GM23338 (cell line): ENCODE results near the gene GFI1B. TPM values are rescaled to one million over a fixed set of nuclear protein-coding genes. Genes with fewer than 3 reads are reported as not detected.
A peak's percentile ranks its signal among the peaks of the same experiment; 100 is the strongest.

ENCODE experiments used
- ATAC-seq: fragments of 200-7000 bp; cut with Tn5 transposase; 3 replicates; pipeline ENCODE4 v1.9.1; 2020
- DNase-seq: peaks from one replicate; pipeline ENCODE4 v3.0.0-alpha.2; 2015; ENCODE audit warnings: low spot score
- H2AFZ ChIP-seq: fragments of 200-600 bp; sonication (generic); 2 replicates; pipeline ENCODE4 v1.8.0; 2016; ENCODE audit warnings: antibody characterized with exemption, mild to moderate bottlenecking, moderate library complexity
- H3F3A ChIP-seq: fragments of 200-600 bp; sonication (generic); replicated peaks from 2 replicates; pipeline ENCODE4 v1.8.0; 2017; ENCODE audit warnings: antibody characterized with exemption, mixed run types, low read depth
- H3K27ac ChIP-seq: fragments of 200-600 bp; sonication (generic); 2 replicates; pipeline ENCODE4 v1.6.1; 2016; ENCODE audit warnings: low read depth
- H3K27me3 ChIP-seq: fragments of 200-600 bp; sonication (generic); 2 replicates; pipeline ENCODE4 v1.8.0; 2016; ENCODE audit warnings: mild to moderate bottlenecking, mixed run types, moderate library complexity; ENCODE audit not compliant: insufficient read depth
- H3K36me3 ChIP-seq: fragments of 200-600 bp; sonication (generic); 2 replicates; pipeline ENCODE4 v1.8.0; 2016; ENCODE audit warnings: mild to moderate bottlenecking; ENCODE audit not compliant: insufficient read depth
- H3K4me1 ChIP-seq: fragments of 200-600 bp; sonication (generic); 2 replicates; pipeline ENCODE4 v1.8.0; 2016; ENCODE audit warnings: mild to moderate bottlenecking, moderate library complexity; ENCODE audit not compliant: insufficient read depth
- H3K4me2 ChIP-seq: fragments of 200-600 bp; sonication (generic); 2 replicates; pipeline ENCODE4 v1.7.1; 2017; ENCODE audit warnings: mixed run types
- H3K4me3 ChIP-seq: fragments of 200-600 bp; sonication (generic); 2 replicates; pipeline ENCODE4 v1.6.1; 2016; ENCODE audit warnings: mixed run types
- H3K79me2 ChIP-seq: fragments of 200-600 bp; sonication (generic); replicated peaks from 2 replicates; pipeline ENCODE4 v1.8.0; 2017; ENCODE audit warnings: mild to moderate bottlenecking; ENCODE audit not compliant: insufficient read depth
- H3K9me2 ChIP-seq: fragments of 200-600 bp; sonication (generic); 2 replicates; pipeline ENCODE4 v1.8.0; 2017; ENCODE audit not compliant: insufficient read depth
- H4K20me1 ChIP-seq: fragments of 200-600 bp; sonication (generic); replicated peaks from 2 replicates; pipeline ENCODE4 v1.8.0; 2017; ENCODE audit warnings: mild to moderate bottlenecking; ENCODE audit not compliant: insufficient read depth
- H3K27ac Mint-ChIP-seq: 2 replicates; pipeline ENCODE4 v1.8.0; 2020; ENCODE audit warnings: inconsistent platforms, mild to moderate bottlenecking, moderate library complexity, mixed read lengths
- H3K27me3 Mint-ChIP-seq: 3 replicates; pipeline ENCODE4 v1.8.0; 2022; ENCODE audit warnings: low read depth, mild to moderate bottlenecking, moderate library complexity, mixed read lengths, inconsistent platforms; ENCODE audit not compliant: insufficient read depth, poor library complexity
- H3K36me3 Mint-ChIP-seq: 3 replicates; pipeline ENCODE4 v1.8.0; 2021; ENCODE audit warnings: low read depth, mild to moderate bottlenecking, inconsistent platforms, moderate library complexity, mixed read lengths
- H3K4me1 Mint-ChIP-seq: 3 replicates; pipeline ENCODE4 v1.8.0; 2020; ENCODE audit warnings: mild to moderate bottlenecking, inconsistent platforms, mixed read lengths
- H3K4me3 Mint-ChIP-seq: 3 replicates; pipeline ENCODE4 v1.8.0; 2021; ENCODE audit warnings: moderate library complexity, mild to moderate bottlenecking, inconsistent platforms, mixed read lengths
- H3K9me3 Mint-ChIP-seq: 3 replicates; pipeline ENCODE4 v1.8.0; 2020; ENCODE audit warnings: moderate library complexity, mild to moderate bottlenecking, inconsistent platforms, mixed read lengths
- CREB1 ChIP-seq: fragments of 250-450 bp; sonication (Bioruptor Pico); IDR thresholded peaks from 2 replicates; pipeline ENCODE4 v1.5.0; 2020; ENCODE audit warnings: low read depth, mild to moderate bottlenecking, moderate library complexity
- EZH2phosphoT487 ChIP-seq: fragments of 200-600 bp; sonication (generic); IDR thresholded peaks from one replicate; pipeline ENCODE4 v1.8.1; 2018; ENCODE audit warnings: antibody characterized with exemption; ENCODE audit not compliant: unreplicated experiment
- POLR2AphosphoS5 ChIP-seq: IDR thresholded peaks from 2 replicates; pipeline ENCODE4 v1.6.1; 2016; ENCODE audit warnings: antibody characterized with exemption, low read depth
- STAT1 ChIP-seq: IDR thresholded peaks from one replicate; pipeline ENCODE4 v1.6.1; 2016; ENCODE audit warnings: antibody characterized with exemption; ENCODE audit not compliant: unreplicated experiment
- ZNF114 ChIP-seq: fragments of 250-450 bp; sonication (Bioruptor Pico); IDR thresholded peaks from 2 replicates; pipeline ENCODE4 v1.5.0; 2020; ENCODE audit warnings: mild to moderate bottlenecking, moderate library complexity
- ZNF331 ChIP-seq: fragments of 250-450 bp; sonication (Bioruptor Pico); IDR thresholded peaks from 2 replicates; pipeline ENCODE4 v1.5.0; 2020; ENCODE audit warnings: low read depth, mild to moderate bottlenecking, moderate library complexity
- polyA plus RNA-seq: library from polyadenylated mRNA; unstranded; fragments of >200 nt; fragmentation: Nextera tagmentation; extraction: Ambion mirVana; gene quantifications from 2 replicates; pipeline ENCODE4 v1.2.1, GENCODE V29; 2016
- total RNA-seq: library from RNA; depleted of rRNA; stranded (reverse); fragments of >200 nt; shearing (Covaris generic); gene quantifications from 2 replicates; pipeline ENCODE4 v1.2.3, GENCODE V29; 2014
- TF ChIP-seq, protein P1 (sequence below), 2 experiments: fragments of 200-600 bp in 1 of 2; sonication (generic) in 1 of 2; conservative IDR thresholded peaks; 2 replicates each; pipeline versions ENCODE4 v1.5.1 to v1.6.1; 2016 to 2017; ENCODE audit warnings: antibody characterized with exemption in 2 of 2, low read depth in 2 of 2, mild to moderate bottlenecking in 2 of 2, moderate library complexity in 1 of 2
- TF ChIP-seq, protein P2 (sequence below): IDR thresholded peaks from one replicate; pipeline ENCODE4 v1.6.1; 2018; ENCODE audit warnings: antibody characterized with exemption; ENCODE audit not compliant: unreplicated experiment
- TF ChIP-seq, protein P3 (sequence below): IDR thresholded peaks from 2 replicates; pipeline ENCODE4 v1.6.1; 2016; ENCODE audit warnings: antibody characterized with exemption
- TF ChIP-seq, protein P4 (sequence below): fragments of 250-450 bp; sonication (Bioruptor Pico); IDR thresholded peaks from 2 replicates; pipeline ENCODE4 v1.5.0; 2020; ENCODE audit warnings: mild to moderate bottlenecking, moderate library complexity

Gene GFI1B
- total and polyA plus RNA-seq, 2 experiments from 2014 or later: 0.38 TPM; not detected in 1

DNA sequence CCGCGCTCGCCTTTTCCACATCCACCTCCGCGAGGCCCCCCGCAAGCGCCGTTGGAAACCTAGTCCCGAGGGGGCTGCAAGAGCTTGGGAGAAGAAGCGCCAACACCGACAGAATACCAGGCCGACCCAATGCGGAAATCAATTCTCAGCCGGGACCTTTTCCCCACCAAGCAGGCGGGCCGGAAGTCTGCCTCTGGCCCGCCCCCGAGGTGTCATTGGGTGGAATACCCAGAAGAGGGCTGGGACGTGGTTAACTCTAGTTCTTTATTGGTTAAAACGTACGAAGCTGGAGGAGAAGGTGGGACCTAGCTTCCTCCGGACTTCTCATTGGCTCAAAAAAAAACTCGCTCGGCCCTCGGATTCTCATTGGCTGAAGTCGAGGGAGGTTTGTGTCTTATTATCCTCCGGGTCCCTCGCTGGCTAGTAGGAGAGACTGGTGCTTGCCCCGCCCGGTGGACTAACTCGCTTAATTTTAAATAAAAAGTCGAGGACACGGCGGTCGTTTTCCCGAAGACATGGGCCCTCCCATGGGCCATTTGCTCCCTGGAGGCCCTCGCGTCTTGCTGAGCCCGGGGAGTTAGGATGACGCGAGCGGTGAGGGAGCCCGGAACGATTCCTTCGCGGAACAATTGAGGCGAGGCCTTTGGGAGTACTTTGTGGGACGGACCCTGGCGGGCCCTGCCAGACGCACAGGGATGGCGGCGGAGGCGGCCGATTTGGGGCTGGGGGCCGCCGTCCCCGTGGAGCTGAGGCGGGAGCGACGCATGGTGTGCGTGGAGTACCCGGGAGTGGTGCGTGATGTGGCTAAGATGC is 52.0 kb downstream of the GFI1B start, which contains the start of gene GTF3C5:
TSS of gene GTF3C5 (plus strand) at position 681 of the 813 bp plus-strand sequence. CDS start at position 696, 15 bp downstream.
- Histone ChIP-seq H4K20me1 (peaks cover 27% of the 10 kb centered on the region), H3K9me2 (0 out of 2 replicates have a peak, but pooled peaks cover 3% of the 10 kb centered on the region), H2AFZ (peak within 1 kb of the TSS; percentile 15), H3K4me2 (peak within 1 kb of the TSS; percentile 93), H3K79me2 (peaks cover 53% of the 10 kb centered on the region), H3K4me1 (peaks cover 9% of the 10 kb centered on the region; the same call in 1 of the 2 replicates), H3K4me3 (peak within 1 kb of the TSS; percentile 92), H3K27ac (peak within 1 kb of the TSS; percentile 75; the same call in 1 of the 2 replicates), H3K27me3 (no peaks in the 10 kb centered on the region), H3F3A (no peaks in the 10 kb centered on the region), H3K36me3 (no peaks in the 10 kb centered on the region)
- H3K9me3 Mint-ChIP-seq: peaks cover 20% of the 10 kb centered on the region; the same call in 2 of the 3 replicates
- peak within 1 kb of the TSS; percentile 99 for H3K27ac Mint-ChIP-seq
- DNase-seq (peak; percentile 99), ATAC-seq (peak; percentile 97)
- peak within 1 kb of the TSS; percentile 99 for H3K4me3 Mint-ChIP-seq
- peaks cover 20% of the 10 kb centered on the region for H3K36me3 Mint-ChIP-seq
- peaks cover 18% of the 10 kb centered on the region for H3K4me1 Mint-ChIP-seq
- TF ChIP-seq, protein P1, sequence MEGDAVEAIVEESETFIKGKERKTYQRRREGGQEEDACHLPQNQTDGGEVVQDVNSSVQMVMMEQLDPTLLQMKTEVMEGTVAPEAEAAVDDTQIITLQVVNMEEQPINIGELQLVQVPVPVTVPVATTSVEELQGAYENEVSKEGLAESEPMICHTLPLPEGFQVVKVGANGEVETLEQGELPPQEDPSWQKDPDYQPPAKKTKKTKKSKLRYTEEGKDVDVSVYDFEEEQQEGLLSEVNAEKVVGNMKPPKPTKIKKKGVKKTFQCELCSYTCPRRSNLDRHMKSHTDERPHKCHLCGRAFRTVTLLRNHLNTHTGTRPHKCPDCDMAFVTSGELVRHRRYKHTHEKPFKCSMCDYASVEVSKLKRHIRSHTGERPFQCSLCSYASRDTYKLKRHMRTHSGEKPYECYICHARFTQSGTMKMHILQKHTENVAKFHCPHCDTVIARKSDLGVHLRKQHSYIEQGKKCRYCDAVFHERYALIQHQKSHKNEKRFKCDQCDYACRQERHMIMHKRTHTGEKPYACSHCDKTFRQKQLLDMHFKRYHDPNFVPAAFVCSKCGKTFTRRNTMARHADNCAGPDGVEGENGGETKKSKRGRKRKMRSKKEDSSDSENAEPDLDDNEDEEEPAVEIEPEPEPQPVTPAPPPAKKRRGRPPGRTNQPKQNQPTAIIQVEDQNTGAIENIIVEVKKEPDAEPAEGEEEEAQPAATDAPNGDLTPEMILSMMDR (conservative IDR thresholded peaks at IDR 0.05; ENCODE audit: low read depth in 2 of 2): no peak
- TF ChIP-seq EZH2phosphoT487 (no peak), POLR2AphosphoS5 (peak; percentile 84), ZNF114 (CRISPR knock-in tag) (peak; percentile 50; the same call in 1 of the 2 replicates), CREB1 (CRISPR knock-in tag) (peak; percentile 72; the same call in 1 of the 2 replicates), STAT1 (no peak), ZNF331 (CRISPR knock-in tag) (no peak)
- TF ChIP-seq, protein P2, sequence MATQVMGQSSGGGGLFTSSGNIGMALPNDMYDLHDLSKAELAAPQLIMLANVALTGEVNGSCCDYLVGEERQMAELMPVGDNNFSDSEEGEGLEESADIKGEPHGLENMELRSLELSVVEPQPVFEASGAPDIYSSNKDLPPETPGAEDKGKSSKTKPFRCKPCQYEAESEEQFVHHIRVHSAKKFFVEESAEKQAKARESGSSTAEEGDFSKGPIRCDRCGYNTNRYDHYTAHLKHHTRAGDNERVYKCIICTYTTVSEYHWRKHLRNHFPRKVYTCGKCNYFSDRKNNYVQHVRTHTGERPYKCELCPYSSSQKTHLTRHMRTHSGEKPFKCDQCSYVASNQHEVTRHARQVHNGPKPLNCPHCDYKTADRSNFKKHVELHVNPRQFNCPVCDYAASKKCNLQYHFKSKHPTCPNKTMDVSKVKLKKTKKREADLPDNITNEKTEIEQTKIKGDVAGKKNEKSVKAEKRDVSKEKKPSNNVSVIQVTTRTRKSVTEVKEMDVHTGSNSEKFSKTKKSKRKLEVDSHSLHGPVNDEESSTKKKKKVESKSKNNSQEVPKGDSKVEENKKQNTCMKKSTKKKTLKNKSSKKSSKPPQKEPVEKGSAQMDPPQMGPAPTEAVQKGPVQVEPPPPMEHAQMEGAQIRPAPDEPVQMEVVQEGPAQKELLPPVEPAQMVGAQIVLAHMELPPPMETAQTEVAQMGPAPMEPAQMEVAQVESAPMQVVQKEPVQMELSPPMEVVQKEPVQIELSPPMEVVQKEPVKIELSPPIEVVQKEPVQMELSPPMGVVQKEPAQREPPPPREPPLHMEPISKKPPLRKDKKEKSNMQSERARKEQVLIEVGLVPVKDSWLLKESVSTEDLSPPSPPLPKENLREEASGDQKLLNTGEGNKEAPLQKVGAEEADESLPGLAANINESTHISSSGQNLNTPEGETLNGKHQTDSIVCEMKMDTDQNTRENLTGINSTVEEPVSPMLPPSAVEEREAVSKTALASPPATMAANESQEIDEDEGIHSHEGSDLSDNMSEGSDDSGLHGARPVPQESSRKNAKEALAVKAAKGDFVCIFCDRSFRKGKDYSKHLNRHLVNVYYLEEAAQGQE: no peak
- TF ChIP-seq, protein P3, sequence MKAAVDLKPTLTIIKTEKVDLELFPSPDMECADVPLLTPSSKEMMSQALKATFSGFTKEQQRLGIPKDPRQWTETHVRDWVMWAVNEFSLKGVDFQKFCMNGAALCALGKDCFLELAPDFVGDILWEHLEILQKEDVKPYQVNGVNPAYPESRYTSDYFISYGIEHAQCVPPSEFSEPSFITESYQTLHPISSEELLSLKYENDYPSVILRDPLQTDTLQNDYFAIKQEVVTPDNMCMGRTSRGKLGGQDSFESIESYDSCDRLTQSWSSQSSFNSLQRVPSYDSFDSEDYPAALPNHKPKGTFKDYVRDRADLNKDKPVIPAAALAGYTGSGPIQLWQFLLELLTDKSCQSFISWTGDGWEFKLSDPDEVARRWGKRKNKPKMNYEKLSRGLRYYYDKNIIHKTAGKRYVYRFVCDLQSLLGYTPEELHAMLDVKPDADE: peak; percentile 29
- TF ChIP-seq, protein P4, sequence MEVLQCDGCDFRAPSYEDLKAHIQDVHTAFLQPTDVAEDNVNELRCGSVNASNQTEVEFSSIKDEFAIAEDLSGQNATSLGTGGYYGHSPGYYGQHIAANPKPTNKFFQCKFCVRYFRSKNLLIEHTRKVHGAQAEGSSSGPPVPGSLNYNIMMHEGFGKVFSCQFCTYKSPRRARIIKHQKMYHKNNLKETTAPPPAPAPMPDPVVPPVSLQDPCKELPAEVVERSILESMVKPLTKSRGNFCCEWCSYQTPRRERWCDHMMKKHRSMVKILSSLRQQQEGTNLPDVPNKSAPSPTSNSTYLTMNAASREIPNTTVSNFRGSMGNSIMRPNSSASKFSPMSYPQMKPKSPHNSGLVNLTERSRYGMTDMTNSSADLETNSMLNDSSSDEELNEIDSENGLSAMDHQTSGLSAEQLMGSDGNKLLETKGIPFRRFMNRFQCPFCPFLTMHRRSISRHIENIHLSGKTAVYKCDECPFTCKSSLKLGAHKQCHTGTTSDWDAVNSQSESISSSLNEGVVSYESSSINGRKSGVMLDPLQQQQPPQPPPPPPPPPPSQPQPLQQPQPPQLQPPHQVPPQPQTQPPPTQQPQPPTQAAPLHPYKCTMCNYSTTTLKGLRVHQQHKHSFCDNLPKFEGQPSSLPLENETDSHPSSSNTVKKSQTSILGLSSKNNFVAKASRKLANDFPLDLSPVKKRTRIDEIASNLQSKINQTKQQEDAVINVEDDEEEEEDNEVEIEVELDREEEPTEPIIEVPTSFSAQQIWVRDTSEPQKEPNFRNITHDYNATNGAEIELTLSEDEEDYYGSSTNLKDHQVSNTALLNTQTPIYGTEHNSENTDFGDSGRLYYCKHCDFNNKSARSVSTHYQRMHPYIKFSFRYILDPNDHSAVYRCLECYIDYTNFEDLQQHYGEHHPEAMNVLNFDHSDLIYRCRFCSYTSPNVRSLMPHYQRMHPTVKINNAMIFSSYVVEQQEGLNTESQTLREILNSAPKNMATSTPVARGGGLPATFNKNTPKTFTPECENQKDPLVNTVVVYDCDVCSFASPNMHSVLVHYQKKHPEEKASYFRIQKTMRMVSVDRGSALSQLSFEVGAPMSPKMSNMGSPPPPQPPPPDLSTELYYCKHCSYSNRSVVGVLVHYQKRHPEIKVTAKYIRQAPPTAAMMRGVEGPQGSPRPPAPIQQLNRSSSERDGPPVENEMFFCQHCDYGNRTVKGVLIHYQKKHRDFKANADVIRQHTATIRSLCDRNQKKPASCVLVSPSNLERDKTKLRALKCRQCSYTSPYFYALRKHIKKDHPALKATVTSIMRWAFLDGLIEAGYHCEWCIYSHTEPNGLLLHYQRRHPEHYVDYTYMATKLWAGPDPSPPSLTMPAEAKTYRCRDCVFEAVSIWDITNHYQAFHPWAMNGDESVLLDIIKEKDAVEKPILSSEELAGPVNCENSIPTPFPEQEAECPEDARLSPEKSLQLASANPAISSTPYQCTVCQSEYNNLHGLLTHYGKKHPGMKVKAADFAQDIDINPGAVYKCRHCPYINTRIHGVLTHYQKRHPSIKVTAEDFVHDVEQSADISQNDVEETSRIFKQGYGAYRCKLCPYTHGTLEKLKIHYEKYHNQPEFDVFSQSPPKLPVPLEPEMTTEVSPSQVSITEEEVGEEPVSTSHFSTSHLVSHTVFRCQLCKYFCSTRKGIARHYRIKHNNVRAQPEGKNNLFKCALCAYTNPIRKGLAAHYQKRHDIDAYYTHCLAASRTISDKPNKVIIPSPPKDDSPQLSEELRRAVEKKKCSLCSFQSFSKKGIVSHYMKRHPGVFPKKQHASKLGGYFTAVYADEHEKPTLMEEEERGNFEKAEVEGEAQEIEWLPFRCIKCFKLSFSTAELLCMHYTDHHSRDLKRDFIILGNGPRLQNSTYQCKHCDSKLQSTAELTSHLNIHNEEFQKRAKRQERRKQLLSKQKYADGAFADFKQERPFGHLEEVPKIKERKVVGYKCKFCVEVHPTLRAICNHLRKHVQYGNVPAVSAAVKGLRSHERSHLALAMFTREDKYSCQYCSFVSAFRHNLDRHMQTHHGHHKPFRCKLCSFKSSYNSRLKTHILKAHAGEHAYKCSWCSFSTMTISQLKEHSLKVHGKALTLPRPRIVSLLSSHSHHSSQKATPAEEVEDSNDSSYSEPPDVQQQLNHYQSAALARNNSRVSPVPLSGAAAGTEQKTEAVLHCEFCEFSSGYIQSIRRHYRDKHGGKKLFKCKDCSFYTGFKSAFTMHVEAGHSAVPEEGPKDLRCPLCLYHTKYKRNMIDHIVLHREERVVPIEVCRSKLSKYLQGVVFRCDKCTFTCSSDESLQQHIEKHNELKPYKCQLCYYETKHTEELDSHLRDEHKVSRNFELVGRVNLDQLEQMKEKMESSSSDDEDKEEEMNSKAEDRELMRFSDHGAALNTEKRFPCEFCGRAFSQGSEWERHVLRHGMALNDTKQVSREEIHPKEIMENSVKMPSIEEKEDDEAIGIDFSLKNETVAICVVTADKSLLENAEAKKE (CRISPR knock-in tag): no peak
- peaks cover 10% of the 10 kb centered on the region for H3K27me3 Mint-ChIP-seq
